Stimulated activated CD4-positive, alpha-beta T cell treated with anti-CD3 and anti-CD28 coated beads, Interleukin-4, amount 100 ng/mL, for 1 hour (primary cell): ENCODE data around the gene KCNIP2.

ENCODE experiments used
- DNase-seq: peaks from one replicate; pipeline ENCODE4 v3.0.0-alpha.2; 2020

The KCNIP2 gene

GRCh38 chr10:101781655-101781983 is 62.0 kb downstream of the KCNIP2 start:
- no peak for DNase-seq

- peak; percentile 77 for DNase-seq
Measured at GRCh38 chr10:101780818-101781654, 62.6 kb downstream of the KCNIP2 start.

- DNase-seq: no peak
Measured at GRCh38 chr10:101780187-101780817, 63.3 kb downstream of the KCNIP2 start.

GRCh38 chr10:101779544-101780186 is 63.9 kb downstream of the KCNIP2 start:
- peak; percentile 90 for DNase-seq

- no peak for DNase-seq
Measured at GRCh38 chr10:101778781-101779543, 64.6 kb downstream of the KCNIP2 start.

- DNase-seq: no peak
Measured at GRCh38 chr10:101778151-101778780, 65.3 kb downstream of the KCNIP2 start.

- DNase-seq: no peak
Measured at GRCh38 chr10:101777619-101778145, 65.9 kb downstream of the KCNIP2 start.

- no peak for DNase-seq
Measured at GRCh38 chr10:101776161-101776817, 67.3 kb downstream of the KCNIP2 start.
